ENCODE measurements around the gene RHOBTB3. TPM values are rescaled to one million over a fixed set of nuclear protein-coding genes. Genes with fewer than 3 reads are reported as not detected.
"Not testable (repeated sequence)": the region's sequence is repeated elsewhere in the genome, so short reads cannot be mapped to it uniquely, and the experiment has no call there.

RHOBTB3 gene
- total RNA-seq, 2 experiments from 2014 or later: 0.06 to 0.61 TPM

DNA sequence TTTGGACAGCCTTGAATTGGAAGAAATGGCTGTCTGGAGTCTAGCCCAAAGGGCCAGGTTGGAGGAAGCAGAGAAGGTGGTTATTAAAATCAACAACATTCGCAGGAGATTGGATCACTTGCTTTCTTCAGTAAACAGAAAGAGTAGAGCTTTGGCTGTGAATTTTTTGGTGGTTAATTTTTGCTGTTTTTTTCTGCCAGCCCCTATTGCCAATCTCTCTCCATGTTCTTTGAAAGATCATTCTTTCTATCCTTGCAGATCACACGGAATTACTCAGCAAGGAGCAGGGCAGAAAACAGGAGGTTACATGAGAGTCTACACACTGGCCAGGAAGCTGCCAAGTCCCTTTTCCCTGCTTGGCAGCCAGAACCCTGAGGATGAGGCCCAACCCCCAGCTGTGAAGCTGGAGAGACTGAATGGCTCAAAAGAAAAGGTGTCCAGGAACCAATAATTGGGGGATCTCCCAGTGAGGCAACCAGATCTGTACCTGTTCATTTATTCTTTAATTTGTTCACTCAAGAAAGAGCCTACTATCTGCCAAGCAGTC is 78.4 kb downstream of the RHOBTB3 start:
- H3K9me3 Mint-ChIP-seq: peaks cover 2% of the 10 kb centered on the region
- DNase-seq (no peak), ATAC-seq (ENCODE audit: low read depth) (no peak)
- H3K27ac Mint-ChIP-seq: peak overlapping the region; percentile 92
- H3K27me3 Mint-ChIP-seq: no peaks in the 10 kb centered on the region
- peak overlapping the region; percentile 78 for H3K4me3 Mint-ChIP-seq
- H3K4me1 Mint-ChIP-seq: peaks cover 54% of the 10 kb centered on the region
- POLR2A ChIA-PET: interaction anchor here (1.4 to 4.7 kb wide), 6 partner anchors 12 to 852 kb away, joined by 4 to 97 read pairs (median 6); partner anchors contain the start of genes CAST, GLRX and RFESD
- peaks cover 29% of the 10 kb centered on the region for H3K36me3 Mint-ChIP-seq

DNA sequence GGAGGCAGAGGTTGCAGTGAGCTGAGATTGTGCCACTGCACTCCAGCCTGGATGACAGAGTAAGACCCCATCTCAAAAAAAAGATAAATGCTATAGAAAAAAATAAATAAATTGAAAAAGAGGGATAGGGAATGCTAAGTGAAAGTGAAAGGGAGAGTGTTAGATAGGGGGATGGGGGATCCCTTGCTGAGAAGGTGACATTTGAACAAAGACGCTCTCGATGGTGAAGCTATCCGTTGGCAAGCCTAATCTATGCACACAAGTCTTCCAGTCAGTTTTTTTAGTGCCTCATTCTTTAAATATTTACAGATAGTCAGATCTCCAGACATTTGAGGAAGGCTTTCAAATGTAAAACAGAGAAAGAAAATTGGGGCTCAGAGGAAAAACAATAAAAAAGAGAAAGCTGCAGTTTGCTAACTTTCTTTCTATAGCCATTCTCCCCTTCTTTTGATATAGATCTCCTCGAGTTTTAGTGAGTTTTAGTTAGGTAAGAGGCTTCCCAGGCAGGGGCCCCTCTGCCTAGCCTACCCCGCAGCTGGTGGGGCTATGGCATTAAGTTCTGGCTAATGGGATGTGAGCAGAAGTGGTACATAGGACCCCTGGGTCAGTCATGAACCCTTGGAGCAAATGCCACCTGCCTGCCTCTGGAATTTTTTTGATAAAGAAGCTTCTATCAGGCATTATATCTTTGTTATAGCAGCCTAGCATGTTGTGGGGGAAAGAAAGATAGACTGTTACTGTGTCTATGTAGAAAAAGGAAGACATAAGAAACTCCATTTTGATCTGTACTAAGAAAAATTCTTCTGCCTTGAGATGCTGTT is 79.4 kb downstream of the RHOBTB3 start:
- H3K27ac Mint-ChIP-seq: peak overlapping the region; percentile 92
- no peak for ATAC-seq (ENCODE audit: low read depth)
- H3K36me3 Mint-ChIP-seq: peaks cover 30% of the 10 kb centered on the region
- no peaks in the 10 kb centered on the region for H3K27me3 Mint-ChIP-seq
- no peak for DNase-seq
- no peaks in the 10 kb centered on the region for H3K9me3 Mint-ChIP-seq
- H3K4me3 Mint-ChIP-seq: peak overlapping the region; percentile 78
- H3K4me1 Mint-ChIP-seq: peaks cover 59% of the 10 kb centered on the region
- POLR2A ChIA-PET: interaction anchor here (0.8 to 4.7 kb wide), 6 partner anchors 11 to 851 kb away, joined by 3 to 97 read pairs (median 6); partner anchors contain the start of genes CAST, GLRX and RFESD

DNA sequence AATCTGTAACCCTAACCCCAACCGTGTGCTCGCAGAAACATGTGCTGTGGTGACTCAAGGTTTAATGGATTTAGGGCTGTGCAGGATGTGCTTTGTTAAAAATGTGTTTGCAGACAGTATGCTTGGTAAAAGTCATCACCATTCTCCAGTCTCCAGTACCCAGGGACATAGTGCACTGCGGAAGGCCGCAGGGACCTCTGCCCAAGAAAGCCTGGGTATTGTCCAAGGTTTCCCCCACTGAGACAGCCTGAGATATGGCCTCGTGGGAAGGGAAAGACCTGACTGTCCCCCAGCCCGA is 79.9 kb downstream of the RHOBTB3 start:
- peaks cover 64% of the 10 kb centered on the region for H3K4me1 Mint-ChIP-seq
- POLR2A ChIA-PET: interaction anchor here (1.6 to 4.7 kb wide), 3 partner anchors 10 to 164 kb away, joined by 5 to 97 read pairs (median 24); partner anchors contain the start of genes GLRX and RFESD
- H3K27ac Mint-ChIP-seq: peak overlapping the region; percentile 92
- peaks cover 35% of the 10 kb centered on the region for H3K36me3 Mint-ChIP-seq
- H3K27me3 Mint-ChIP-seq; H3K9me3 Mint-ChIP-seq; ATAC-seq (ENCODE audit: low read depth); DNase-seq: not testable (repeated sequence)
- H3K4me3 Mint-ChIP-seq: peak overlapping the region; percentile 78

DNA sequence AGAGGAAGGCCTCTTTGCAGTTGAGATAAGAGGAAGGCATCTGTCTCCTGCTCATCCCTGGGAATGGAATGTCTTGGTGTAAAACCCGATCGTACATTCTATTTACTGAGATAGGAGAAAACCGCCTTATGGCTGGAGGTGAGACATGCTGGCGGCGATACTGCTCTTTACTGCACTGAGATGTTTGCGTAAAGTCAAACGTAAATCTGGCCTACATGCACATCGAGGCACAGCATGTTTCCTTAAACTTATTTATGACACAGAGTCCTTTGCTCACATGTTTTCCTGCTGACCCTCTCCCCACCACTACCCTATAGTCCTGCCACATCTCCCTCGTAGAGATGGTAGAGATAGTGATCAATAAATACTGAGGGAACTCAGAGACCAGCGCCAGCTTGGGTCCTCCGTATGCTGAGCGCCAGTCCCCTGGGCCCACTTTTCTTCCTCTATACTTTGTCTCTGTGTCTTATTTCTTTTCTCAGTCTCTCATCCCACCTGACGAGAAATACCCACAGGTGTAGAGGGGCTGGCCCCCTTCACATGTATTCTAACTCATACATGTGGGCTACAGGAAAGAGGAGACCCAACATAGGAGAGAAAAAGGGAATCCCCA is 80.4 kb downstream of the RHOBTB3 start:
- Mint-ChIP-seq H3K36me3 (peaks cover 38% of the 10 kb centered on the region), H3K4me1 (peaks cover 69% of the 10 kb centered on the region), H3K4me3 (peak overlapping the region; percentile 78), H3K27ac (peak overlapping the region; percentile 92)
- not testable (repeated sequence) for DNase-seq; H3K27me3 Mint-ChIP-seq; H3K9me3 Mint-ChIP-seq; ATAC-seq (ENCODE audit: low read depth)
- POLR2A ChIA-PET: interaction anchor here (1.1 to 4.7 kb wide), 4 partner anchors 9 to 23 kb away, joined by 3 to 97 read pairs (median 14); partner anchors contain the start of gene GLRX

DNA sequence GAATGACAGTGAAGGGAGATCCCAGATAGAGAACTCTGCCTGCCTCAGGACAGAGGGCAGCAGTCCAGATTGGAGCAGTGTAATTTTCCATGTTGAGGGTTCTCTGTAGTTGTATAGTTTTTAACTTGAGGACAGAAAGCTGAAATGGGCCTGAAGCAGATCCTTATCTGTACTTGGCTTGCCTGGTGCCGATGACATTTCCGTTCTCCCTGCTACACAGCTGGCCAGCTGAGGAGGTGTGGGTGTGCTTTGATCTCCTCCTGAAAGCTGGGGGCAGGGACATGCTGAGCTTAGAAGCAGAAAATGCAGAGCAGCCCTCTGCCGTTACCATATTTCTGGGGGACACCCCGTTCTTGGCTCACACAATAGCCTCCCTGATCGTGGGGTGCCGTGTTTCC is 80.9 kb downstream of the RHOBTB3 start:
- ATAC-seq (ENCODE audit: low read depth) (peak; percentile 35), DNase-seq (no peak)
- Mint-ChIP-seq H3K36me3 (peaks cover 39% of the 10 kb centered on the region), H3K4me3 (peak overlapping the region; percentile 50), H3K9me3 (no peaks in the 10 kb centered on the region), H3K4me1 (peaks cover 74% of the 10 kb centered on the region), H3K27me3 (no peaks in the 10 kb centered on the region), H3K27ac (peak overlapping the region; percentile 92)
- POLR2A ChIA-PET: interaction anchor here (1.1 to 3.4 kb wide), 3 partner anchors 8 to 23 kb away, joined by 3 to 24 read pairs (median 4); partner anchors contain the start of gene GLRX

DNA sequence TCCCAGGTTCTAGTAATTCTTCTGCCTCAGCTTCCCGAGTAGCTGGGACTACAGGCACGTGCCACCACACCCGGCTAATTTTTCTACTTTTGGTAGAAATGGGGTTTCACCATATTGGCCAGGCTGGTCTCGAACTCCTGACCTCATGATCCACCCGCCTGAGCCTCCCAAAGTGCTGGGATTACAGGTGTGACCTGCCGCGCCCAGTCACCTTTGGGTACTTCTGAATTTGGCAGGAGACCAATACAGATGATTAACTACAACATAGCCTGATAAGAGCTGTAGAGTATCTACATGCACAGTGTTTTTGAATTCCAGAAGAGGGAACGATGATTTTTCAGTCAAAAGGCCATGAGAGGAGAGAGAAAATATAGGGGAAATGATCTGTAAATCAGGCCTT is 81.9 kb downstream of the RHOBTB3 start:
- H3K4me3 Mint-ChIP-seq; ATAC-seq (ENCODE audit: low read depth); DNase-seq; H3K27me3 Mint-ChIP-seq; H3K27ac Mint-ChIP-seq; H3K9me3 Mint-ChIP-seq: not testable (repeated sequence)
- peaks cover 77% of the 10 kb centered on the region for H3K4me1 Mint-ChIP-seq
- POLR2A ChIA-PET: interaction anchor here (1.3 to 3.4 kb wide), 2 partner anchors 10 to 22 kb away, joined by 4 to 24 read pairs; partner anchors contain the start of gene GLRX
- H3K36me3 Mint-ChIP-seq: peaks cover 44% of the 10 kb centered on the region

DNA sequence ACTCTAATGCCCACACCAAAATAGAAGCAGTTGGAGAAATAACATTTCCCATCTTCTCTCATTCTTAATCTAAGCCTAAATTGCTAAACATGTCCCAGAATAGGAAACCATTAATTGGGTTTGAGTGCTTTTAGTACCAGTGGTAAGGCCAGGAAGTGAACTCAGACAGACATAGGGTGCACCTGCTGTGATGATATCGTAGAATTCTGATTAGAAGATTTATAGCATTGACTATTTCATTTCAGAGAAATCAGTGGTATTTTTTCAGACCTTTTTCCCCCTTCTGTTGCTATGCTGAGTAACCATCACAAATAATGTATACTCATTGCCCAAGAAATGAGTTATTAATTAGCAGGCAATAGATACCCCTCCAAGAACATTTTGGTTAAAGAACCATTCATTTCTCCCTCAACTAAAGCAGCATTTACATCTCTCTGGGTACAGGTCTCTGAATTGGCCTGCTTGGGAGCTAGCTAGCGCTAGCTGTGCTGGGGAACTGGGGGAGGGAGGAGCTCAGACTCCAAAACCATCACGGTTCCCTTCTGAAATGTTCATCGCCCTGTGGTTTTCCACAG is 84.1 kb downstream of the RHOBTB3 start:
- DNase-seq: no peak
- POLR2A ChIA-PET: interaction anchor here (0.8 to 1.7 kb wide), 3 partner anchors 8 to 993 kb away, joined by 3 to 4 read pairs (median 3); no protein-coding TSS in a partner anchor
- Mint-ChIP-seq H3K9me3 (no peaks in the 10 kb centered on the region), H3K27me3 (no peaks in the 10 kb centered on the region), H3K4me3 (peak overlapping the region; percentile 19), H3K4me1 (peaks cover 72% of the 10 kb centered on the region), H3K36me3 (peaks cover 51% of the 10 kb centered on the region), H3K27ac (no peak overlapping the region)
- no peak for ATAC-seq (ENCODE audit: low read depth)

DNA sequence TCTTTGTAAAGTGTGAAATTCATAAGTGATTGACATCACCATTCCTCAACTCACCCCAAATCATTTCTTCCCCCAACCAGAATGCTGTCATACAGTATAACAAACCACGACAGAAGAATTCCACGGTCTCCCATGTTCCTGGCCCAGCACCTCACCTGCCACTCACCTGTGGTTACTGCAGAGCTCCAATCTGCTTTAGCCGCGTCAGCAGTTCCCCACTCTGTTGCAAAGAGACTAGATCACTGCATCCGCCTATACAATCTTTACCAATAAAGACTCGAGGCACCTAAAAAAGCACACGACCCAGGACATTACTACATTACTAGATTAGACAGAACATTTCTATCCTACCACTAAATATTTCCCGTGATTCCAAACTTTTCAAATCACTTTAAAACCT is 85.2 kb downstream of the RHOBTB3 start:
- Mint-ChIP-seq H3K9me3 (no peaks in the 10 kb centered on the region), H3K4me1 (peaks cover 69% of the 10 kb centered on the region), H3K27ac (peak overlapping the region; percentile 77), H3K27me3 (no peaks in the 10 kb centered on the region), H3K4me3 (peak overlapping the region; percentile 98), H3K36me3 (peaks cover 51% of the 10 kb centered on the region)
- ATAC-seq (ENCODE audit: low read depth): no peak
- DNase-seq: no peak
- POLR2A ChIA-PET: interaction anchor here (1.0 kb wide), 1 partner anchor 992 kb away, joined by 3 read pairs; no protein-coding TSS in a partner anchor

DNA sequence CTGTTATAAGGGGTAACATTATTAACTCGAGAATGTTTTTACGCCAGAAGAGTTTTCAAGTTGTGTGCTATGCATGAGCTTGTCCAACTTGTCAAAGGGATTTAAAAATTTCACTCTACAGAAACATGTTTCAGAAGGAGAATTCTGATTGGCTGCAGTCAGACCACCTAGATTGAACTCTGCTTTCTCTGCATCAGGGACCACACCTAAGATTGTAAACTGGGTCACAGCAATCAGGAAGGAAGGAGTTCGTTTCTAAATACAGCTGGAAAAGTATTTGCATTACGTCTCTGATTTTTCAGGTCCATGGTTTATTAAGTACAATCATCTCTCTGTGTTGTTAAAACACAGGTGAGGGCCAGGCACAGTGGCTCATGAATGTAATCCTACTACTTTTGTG is 85.6 kb downstream of the RHOBTB3 start:
- Mint-ChIP-seq H3K36me3 (peaks cover 48% of the 10 kb centered on the region), H3K4me3 (peak overlapping the region; percentile 98), H3K27me3 (no peaks in the 10 kb centered on the region), H3K27ac (peak overlapping the region; percentile 94), H3K4me1 (peaks cover 67% of the 10 kb centered on the region), H3K9me3 (no peaks in the 10 kb centered on the region)
- ATAC-seq (ENCODE audit: low read depth): no peak
- POLR2A ChIA-PET: interaction anchor here (9.3 kb wide), 1 partner anchor 8 kb away, joined by 97 read pairs; no protein-coding TSS in a partner anchor
- no peak for DNase-seq

DNA sequence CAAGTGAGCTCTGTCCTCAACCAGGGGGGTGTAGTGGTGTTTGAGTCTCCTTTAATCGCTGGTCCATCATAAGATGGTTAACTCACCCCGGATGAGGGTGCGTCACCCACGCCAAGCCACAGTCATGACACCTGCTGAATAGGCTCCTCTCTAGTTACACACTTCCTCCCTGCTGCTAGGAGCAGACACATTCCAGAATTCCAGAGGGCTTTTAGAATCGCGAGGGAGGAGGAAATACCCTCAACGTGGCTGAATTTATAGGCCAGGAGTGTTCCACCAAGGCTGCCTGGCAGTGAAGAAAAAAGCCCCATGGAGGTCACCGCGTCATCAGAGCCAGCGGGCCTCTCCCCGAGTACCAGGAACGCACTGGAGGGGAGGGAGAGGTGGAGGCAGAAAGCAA is 86.3 kb downstream of the RHOBTB3 start:
- Mint-ChIP-seq H3K27me3 (no peaks in the 10 kb centered on the region), H3K4me3 (peak overlapping the region; percentile 98), H3K27ac (peak overlapping the region; percentile 94), H3K4me1 (peaks cover 60% of the 10 kb centered on the region), H3K36me3 (peaks cover 44% of the 10 kb centered on the region), H3K9me3 (no peaks in the 10 kb centered on the region)
- POLR2A ChIA-PET: interaction anchor here (1.7 to 9.3 kb wide), 2 partner anchors 9 to 17 kb away, joined by 8 to 97 read pairs; no protein-coding TSS in a partner anchor
- DNase-seq (no peak), ATAC-seq (ENCODE audit: low read depth) (no peak)

DNA sequence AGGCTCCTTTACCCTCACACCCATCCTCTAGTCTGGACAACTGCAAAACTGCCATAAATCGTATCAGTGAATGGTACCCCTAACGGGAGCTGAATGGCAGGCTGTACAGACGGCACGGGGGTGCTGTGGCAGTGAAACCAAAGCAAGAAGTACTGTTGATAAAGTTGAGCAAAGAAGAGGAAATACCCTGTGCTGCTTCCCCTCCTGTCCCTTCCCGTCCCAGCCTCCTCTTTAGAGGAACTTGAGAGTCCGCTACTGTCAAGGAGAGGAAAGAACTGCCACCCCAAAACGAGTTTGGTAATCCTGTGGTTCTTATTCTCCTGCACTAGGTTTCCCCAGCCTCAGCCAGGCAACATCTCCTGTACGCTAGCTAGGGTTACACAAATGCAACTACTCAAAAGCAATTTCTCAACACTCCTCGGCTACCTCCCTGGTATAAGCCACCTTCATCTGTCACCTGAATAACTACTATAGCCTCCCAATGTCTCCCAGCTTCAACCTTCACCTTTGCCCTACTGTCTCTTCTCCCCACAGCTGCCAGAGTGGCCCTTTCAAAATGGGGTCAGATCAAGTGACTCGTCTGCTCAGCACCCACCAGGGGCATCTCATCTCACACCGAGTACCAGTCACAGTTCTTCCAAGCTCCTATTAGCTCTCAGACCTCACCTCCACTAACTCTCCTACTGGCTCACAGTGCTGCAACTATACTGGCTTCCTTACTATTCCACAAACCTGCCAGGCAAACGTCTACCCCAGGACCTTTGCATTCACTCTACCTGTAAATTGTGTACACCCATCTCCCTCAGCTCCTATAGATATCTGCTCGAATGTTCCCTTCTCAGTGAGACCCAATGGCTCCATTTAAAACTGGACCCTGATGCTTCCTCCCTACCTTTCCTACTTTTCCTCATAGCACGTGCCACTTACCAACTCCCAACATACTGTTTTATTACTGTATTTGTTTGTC is 87.3 kb downstream of the RHOBTB3 start:
- H3K4me1 Mint-ChIP-seq: peaks cover 61% of the 10 kb centered on the region
- no peaks in the 10 kb centered on the region for H3K9me3 Mint-ChIP-seq
- DNase-seq (no peak), ATAC-seq (ENCODE audit: low read depth) (peak; percentile 35)
- peak overlapping the region; percentile 98 for H3K4me3 Mint-ChIP-seq
- POLR2A ChIA-PET: interaction anchor here (1.1 to 9.3 kb wide), 4 partner anchors 10 to 171 kb away, joined by 3 to 97 read pairs (median 6); no protein-coding TSS in a partner anchor
- peaks cover 38% of the 10 kb centered on the region for H3K36me3 Mint-ChIP-seq
- no peaks in the 10 kb centered on the region for H3K27me3 Mint-ChIP-seq
- H3K27ac Mint-ChIP-seq: peak overlapping the region; percentile 94
